ENCODE data around the gene BCAR1.

- TF ChIP-seq, protein P1, sequence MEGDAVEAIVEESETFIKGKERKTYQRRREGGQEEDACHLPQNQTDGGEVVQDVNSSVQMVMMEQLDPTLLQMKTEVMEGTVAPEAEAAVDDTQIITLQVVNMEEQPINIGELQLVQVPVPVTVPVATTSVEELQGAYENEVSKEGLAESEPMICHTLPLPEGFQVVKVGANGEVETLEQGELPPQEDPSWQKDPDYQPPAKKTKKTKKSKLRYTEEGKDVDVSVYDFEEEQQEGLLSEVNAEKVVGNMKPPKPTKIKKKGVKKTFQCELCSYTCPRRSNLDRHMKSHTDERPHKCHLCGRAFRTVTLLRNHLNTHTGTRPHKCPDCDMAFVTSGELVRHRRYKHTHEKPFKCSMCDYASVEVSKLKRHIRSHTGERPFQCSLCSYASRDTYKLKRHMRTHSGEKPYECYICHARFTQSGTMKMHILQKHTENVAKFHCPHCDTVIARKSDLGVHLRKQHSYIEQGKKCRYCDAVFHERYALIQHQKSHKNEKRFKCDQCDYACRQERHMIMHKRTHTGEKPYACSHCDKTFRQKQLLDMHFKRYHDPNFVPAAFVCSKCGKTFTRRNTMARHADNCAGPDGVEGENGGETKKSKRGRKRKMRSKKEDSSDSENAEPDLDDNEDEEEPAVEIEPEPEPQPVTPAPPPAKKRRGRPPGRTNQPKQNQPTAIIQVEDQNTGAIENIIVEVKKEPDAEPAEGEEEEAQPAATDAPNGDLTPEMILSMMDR (IDR thresholded peaks at IDR 0.05), result no peak
- TF ChIP-seq EP300 (IDR thresholded peaks at IDR 0.05), result no peak
Observed at GRCh38 chr16:75226550-75227360, 24.7 kb downstream of the BCAR1 start.
